Tibial artery (tissue), 4 donors: Measurements from ENCODE around the gene CCZ1.
"Not testable (repeated sequence)": the region's sequence is repeated elsewhere in the genome, so short reads cannot be mapped to it uniquely, and the experiment has no call there.

Source experiments
- DNase-seq, 2 donors: peaks; one replicate each; pipeline ENCODE4 v3.0.0-alpha.2; 2019
- H3K27ac ChIP-seq, 2 donors: fragments of 200-600 bp; sonication (generic) in 1 of 2; 1 replicate in 1 of 2; 2 replicates in 1 of 2; pipeline ENCODE4 v1.5.1; 2018 to 2019; ENCODE audit warnings: mild to moderate bottlenecking in 1 of 2
- H3K27me3 ChIP-seq, 2 donors: fragments of 200-600 bp; sonication (generic) in 1 of 2; one replicate each; pipeline versions ENCODE4 v1.5.1 to v1.6.0; 2016 to 2019
- H3K36me3 ChIP-seq, 3 donors: fragments of 200-600 bp; sonication (generic) in 2 of 3; one replicate each; pipeline ENCODE4 v1.5.1; 2016 to 2019; ENCODE audit warnings: mild to moderate bottlenecking in 2 of 3
- H3K4me1 ChIP-seq, 4 donors: fragments of 200-600 bp; sonication (generic) in 2 of 4; 1 replicate in 3 of 4; 2 replicates in 1 of 4; pipeline ENCODE4 v1.5.1; 2016 to 2019
- H3K4me3 ChIP-seq, 2 donors: fragments of 200-600 bp; sonication (generic) in 1 of 2; 1 replicate in 1 of 2; 2 replicates in 1 of 2; pipeline ENCODE4 v1.5.1; 2018 to 2019; ENCODE audit warnings: mild to moderate bottlenecking in 2 of 2
- H3K9me3 ChIP-seq, 3 donors: fragments of 200-600 bp; sonication (generic) in 1 of 3; one replicate each; pipeline ENCODE4 v1.5.1; 2016 to 2019
- intact Hi-C: fragments of 100-400 bp; cut with DNase I; formaldehyde crosslinking; loops from one replicate; pipeline ENCODE4 v1.15.0; 2023; ENCODE audit warnings: low total_unique reads

CCZ1 gene

GRCh38 chr7:5963205-5963604 is 64.7 kb downstream of the CCZ1 start:
- H3K27me3 ChIP-seq, H3K4me3 ChIP-seq, H3K36me3 ChIP-seq, intact Hi-C loops, H3K9me3 ChIP-seq, DNase-seq, H3K4me1 ChIP-seq, H3K27ac ChIP-seq: not testable (repeated sequence)

DNA sequence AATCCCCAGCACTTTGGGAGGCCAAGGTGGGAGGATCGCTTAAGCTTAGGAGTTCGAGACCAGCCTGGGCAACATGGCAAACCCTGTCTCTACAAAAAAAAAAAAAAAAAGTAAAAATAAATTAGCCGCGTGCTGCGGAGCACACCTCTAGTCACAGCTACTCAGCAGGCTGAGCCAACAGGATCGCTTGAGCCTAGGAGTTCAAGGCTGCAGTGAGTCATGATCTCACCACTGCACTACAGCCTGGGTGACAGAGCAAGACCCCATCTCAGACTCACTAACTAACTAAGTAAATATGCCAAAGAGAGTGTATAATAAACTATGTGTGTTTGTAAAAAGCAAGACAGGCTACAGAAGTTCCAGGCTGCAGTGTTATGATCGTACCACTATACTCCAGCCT is 65.3 kb downstream of the CCZ1 start:
- H3K36me3 ChIP-seq, H3K4me3 ChIP-seq, H3K4me1 ChIP-seq, intact Hi-C loops, H3K27ac ChIP-seq, H3K27me3 ChIP-seq, DNase-seq, H3K9me3 ChIP-seq: not testable (repeated sequence)

- H3K27ac ChIP-seq, H3K27me3 ChIP-seq, H3K36me3 ChIP-seq, H3K9me3 ChIP-seq, intact Hi-C loops, DNase-seq, H3K4me1 ChIP-seq, H3K4me3 ChIP-seq: not testable (repeated sequence)
Observed at GRCh38 chr7:5970347-5970911, 71.9 kb downstream of the CCZ1 start, which contains the start of gene RSPH10B. RSPH10B (minus strand) TSS chr7:5970689; CDS start chr7:5967116, 3,573 bp downstream.

GRCh38 chr7:5973580-5973979 is 75.0 kb downstream of the CCZ1 start:
- H3K4me3 ChIP-seq, H3K9me3 ChIP-seq, H3K27ac ChIP-seq, intact Hi-C loops, H3K4me1 ChIP-seq, H3K27me3 ChIP-seq, DNase-seq: not testable (repeated sequence)
- H3K36me3 ChIP-seq = peaks cover 0 to 13% (median 0%) of the 10 kb centered on the region in 3 donors
